GM19324 (cell line): ENCODE measurements around the gene ANXA5.

Experiments used
- ATAC-seq: cut with Tn5 transposase; IDR thresholded peaks from one replicate; pipeline ENCODE4 v1.9.1; 2021; ENCODE audit warnings: mild to moderate bottlenecking, moderate library complexity; ENCODE audit not compliant: unreplicated experiment, low FRiP score

The ANXA5 gene

DNA sequence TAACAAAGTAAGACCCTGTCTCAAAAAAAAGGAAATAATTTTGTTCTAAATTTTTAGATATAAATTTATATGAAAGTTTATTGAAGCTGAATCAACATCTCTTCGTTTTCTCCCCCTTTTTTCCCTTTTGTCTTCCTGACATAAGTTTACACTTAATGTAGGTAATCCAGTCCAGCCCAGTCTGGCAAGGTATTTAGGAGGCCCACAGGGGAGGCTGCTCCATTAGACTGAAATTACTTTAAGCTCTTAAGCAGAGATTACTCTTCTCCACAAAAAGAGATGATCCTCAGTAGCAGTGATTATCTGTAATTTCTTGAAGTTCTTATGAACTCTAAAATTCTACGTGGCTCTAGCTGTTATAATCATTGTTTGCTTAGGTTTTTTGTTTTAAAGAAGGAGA lies 46.0 kb downstream of the ANXA5 start:
- ATAC-seq: no peak

DNA sequence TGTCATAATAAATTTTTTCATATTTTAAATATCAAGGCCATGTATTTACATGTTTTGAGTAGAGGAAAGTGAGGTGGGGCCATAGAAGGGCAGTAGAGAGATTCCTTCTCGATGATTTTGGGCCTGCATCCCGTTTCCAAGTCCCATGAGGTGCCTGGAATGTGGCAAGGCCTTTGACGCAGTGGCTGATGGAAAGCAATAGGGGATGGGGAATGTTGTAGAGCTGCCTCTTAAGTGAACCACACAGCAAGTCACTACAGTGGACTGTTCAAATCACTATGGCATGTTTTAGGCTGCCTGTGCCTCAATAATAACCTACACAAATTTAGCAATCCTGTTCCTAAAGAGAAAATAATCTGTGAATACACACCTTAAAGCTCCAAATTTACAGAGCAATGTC lies 48.3 kb downstream of the ANXA5 start:
- ATAC-seq: no peak

DNA sequence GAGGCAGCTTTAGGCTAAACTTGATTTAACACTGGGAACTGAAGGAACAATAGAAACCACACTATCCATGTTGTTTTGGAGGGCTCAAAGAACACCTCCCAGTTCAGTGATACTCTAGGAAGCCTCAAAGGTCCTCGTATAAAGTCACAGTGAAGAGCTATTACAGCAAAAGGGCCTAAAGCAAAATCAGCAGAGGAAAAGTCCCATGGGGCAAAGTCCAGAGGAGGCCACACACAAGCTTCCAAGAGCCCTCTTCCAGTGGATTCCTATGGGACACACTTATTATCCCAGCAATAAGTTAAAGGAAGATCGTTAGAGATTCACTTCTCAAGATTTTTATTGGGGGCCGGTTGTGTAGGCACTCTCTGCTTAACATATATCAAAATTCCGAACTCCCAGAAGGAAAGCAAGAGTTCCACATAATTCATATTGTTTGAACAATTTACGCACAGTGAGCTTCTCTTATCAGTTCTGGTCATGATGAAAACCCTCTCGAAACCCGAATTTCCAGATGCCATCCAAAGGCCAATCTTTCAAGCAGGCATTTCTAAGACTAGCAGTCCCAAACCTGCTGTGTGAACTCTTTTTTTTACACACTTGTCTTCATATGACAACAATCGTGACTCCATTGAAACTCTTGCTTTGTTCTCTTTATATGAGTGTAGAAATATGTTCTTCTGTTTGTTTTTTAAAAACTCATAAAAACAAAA lies 53.7 kb downstream of the ANXA5 start:
- ATAC-seq: no peak

DNA sequence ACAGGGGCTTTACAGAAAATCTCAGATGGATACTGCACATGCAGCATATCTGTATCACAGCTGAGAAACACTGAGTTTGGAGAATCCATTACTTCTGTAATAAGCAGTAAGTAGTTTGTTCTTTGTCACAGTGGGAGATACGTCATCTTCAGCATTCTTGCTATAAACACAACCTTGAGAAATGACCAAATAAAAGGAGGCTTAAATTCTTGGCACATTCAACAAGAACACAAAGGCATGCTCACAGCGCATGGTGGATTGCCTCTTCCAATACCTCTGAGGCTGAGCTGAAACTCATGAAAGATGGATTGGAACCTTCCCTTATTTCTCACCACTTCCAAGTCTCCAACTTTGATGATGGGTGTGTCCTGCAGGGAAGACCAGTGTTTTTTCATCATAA lies 54.5 kb downstream of the ANXA5 start:
- ATAC-seq: no peak

DNA sequence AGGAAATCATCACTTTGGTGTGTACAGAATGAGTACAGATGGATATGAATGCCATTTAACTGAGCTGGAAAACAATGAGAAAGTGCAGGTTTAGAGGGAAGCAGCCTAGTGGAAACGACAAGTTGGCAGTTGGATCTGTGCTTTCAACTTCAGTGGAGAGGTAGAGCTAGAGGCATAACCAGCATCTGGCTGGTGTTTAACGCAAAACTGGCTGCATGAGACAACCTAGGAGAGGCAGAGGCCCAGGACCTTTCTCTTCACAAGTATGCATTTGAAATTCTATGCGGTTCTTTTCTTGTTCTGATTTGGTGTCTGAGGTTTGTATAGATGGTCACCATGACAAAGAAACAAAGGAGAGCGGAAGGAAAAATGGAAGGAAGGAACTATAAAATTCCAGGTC lies 63.1 kb downstream of the ANXA5 start:
- no peak for ATAC-seq

DNA sequence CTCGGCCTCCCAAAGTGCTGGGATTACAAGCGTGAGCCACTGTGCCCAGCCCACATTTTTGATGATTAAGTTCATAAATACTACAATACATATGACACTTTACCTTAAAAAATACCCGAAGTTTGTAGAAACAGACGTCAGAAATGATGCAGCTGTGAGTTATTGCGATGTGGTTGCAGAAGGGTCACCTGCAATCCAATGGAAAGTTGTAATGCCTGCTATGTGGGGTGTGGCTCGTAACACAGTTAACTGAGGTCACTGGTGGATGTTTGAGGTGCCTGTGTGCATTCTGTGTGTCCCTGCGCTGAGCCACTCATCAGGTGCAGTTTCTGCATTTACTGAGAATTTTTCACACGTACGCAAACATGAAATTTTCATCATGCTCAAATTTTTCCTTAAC lies 64.1 kb downstream of the ANXA5 start:
- ATAC-seq: no peak
